ENCODE data around the gene CASP8AP2. TPM values are rescaled to one million over a fixed set of nuclear protein-coding genes. Genes with fewer than 3 reads are reported as not detected.
"Not testable (repeated sequence)": the region's sequence is repeated elsewhere in the genome, so short reads cannot be mapped to it uniquely, and the experiment has no call there.

CASP8AP2 gene
- total RNA-seq, 1 donor from 2014 or later: 10.7 TPM

DNA sequence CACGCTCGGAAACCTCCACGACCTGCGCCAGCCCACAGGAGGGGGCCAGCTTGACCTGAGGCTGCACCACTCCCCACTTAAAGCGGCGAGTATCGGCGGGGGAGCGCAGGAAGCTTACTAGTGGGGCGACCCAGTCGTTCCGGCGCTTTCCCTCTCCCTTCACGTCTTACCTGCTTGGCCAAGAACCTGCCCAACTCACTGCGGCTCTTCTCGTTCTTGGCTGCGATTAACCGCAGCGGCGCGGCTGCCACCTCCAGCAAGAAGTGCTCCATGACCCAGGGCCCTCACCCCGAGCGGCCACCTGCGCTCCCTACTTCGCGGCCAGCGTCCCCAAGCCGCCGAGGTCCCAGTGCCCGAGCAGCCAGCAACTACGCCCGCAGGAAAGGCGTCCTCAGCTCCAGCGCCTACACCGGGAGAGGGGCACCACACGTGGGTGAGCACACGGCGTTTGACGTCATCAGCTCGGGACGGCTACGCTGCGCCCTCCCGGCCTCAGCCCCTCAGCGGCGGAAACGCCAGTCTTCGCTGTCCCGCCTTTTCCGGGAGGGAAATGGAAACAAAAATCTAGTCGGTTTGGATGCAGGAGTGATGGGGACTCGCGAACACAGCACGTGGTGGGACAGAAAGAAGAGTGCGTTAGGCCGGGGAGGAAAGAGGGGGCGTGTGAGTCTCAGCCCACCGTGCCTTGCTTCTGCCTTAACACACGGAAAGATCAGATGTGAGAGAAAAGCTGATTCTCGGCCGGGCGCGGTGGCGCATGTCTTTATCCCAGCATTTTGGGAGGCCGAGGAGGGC lies 10.1 kb upstream of the CASP8AP2 start, which contains the start of gene MDN1:
Gene MDN1, minus strand, starts transcription at position 459 of the 795 bp plus-strand sequence. Its CDS starts 187 bp downstream, at position 272.
- DNase-seq (ENCODE audit: low read depth in 2 of 2): peak; percentile 97 to 98

DNA sequence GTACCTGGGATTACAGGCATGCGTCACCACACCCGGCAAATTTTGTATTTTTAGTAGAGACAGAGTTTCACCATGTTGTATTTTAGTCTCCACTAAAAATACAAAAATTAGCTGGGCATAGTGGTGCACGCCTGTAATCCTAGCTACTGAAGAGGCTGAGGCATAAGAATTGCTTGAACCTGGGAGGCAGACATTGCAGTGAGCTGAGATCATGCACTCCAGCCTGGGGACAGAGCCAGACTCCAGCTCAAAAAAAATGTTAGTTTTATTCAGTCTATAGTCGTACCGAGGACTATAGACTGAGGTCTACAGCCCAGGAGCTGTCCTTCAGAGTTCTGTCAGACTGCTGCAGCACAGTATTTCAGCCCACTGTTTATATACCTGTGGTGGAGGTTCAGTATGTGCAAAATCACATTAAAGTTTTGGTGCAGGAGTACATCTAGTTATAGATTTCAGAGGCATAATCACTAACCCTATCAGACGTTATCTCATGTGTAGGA lies 3.6 kb upstream of the CASP8AP2 start:
- no peak for DNase-seq (ENCODE audit: low read depth in 2 of 2)

DNA sequence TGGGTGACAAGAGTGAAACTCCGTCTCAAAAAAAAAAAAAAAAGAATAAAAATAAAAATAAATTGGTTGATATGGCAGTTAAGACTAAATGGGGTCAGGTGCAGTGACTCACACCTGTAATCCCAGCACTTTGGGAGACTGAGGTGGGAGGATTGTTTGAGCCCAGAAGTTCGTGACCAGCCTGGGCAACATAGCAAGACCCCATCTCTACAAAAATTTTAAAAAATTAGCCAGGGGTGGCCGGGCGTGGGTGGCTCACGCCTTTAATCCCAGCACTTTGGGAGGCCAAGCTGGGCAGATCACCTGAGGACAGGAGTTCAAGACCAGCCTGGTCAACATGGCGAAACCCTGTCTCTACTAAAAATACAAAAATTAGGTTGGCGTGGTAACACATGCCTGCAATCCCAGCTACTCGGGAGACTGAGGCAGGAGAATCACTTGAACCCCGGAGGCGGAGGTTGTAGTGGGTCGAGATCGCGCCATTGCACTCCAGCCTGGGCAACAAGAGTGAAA lies 1.1 kb upstream of the CASP8AP2 start:
- not testable (repeated sequence) for DNase-seq (ENCODE audit: low read depth in 2 of 2)

DNA sequence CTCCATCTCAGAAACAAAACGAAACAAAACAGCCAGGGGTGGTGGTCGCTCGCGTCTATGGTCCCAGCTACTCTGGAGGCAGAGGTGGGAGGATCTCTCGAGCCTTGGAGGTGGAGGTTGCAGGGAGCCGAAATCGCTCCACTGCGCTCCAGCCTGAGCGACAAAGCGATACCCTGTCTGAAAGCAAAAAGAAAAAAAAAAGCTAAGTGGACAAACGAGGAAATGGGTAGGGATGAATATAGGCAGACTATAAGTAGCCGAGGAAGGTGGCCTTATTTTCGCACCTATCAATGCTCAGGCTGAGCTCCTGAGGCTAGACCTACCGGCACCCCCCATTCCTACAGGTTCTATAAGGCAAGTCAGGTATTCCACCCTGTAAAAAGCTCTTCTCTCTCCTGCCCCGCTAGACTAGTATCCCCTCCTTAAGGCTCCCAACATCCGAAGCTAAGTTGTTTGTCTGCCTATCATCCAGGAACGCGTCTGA lies 650 bp upstream of the CASP8AP2 start:
- DNase-seq (ENCODE audit: low read depth in 2 of 2): no peak

DNA sequence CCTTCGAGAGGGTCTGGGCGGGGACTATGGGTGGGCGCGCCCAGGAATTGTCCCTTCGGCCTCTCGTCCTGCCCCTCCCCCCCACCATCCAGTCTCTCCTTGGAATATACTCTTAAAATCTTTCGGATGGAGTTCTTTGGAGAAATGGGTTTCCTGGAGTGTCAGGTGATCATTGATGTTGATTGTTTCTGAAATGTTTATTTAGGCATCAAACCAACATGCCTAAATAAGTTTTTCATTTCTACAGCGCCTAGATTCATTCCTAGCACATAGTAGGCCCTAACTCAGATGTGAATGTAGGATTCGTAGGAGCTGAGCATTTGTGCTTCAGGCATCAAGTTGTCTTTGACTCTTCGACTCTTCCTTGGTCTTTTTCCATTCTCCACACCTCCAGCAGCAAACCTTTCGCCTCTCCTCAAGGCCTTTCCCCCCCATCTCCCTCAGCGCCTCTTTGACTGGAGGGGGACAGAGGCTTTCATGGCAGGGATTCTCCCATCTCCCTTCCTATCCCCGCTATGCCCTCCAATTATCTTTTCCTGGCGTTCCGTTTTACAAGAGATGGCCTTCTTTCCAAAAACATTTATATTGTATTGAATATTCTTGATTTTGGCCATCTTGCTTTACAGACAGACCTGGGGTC lies 610 bp downstream of the CASP8AP2 start:
- no peak for DNase-seq (ENCODE audit: low read depth in 2 of 2)

DNA sequence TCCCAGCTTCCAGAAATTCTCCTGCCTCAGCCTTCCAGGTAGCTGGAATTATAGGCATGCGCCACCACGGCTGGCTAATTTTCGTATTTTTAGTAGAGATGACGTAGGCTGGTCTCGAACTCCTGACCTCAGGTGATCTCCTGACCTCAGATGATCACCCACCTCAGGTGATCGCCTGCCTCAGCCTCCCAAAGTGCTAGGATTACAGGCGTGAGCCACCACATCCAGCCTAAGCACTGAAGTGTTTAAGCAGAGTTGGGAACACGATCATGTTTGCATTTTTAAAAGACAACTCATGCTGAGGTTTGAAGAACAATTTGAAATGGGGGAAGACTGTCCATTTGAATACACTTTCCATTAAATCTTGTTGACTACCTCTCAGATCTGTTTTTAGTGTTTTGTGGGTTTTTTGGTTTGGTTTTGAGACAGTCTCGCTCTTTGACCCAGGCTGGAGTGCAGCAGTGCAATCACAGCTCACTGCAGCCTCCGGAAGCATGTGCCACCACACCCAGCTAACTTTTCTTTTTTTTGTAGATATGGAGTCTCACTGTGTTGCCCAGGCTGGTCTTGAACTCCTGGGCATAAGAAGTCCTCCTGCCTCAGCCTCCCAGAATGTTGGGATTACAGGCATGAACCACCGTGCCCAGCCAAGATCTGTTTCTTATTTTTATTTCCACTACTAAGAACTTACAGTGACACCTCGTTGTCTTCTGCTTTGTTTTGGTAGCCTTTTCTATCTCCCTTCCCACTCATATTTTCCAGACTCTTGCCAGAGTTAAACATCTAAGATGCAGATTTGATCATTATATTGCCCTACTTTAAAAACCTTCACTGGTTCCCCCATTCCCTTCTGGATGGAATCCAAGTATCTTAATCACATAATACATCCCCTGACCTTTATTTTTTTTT lies 5.5 kb downstream of the CASP8AP2 start:
- DNase-seq (ENCODE audit: low read depth in 2 of 2): no peak

DNA sequence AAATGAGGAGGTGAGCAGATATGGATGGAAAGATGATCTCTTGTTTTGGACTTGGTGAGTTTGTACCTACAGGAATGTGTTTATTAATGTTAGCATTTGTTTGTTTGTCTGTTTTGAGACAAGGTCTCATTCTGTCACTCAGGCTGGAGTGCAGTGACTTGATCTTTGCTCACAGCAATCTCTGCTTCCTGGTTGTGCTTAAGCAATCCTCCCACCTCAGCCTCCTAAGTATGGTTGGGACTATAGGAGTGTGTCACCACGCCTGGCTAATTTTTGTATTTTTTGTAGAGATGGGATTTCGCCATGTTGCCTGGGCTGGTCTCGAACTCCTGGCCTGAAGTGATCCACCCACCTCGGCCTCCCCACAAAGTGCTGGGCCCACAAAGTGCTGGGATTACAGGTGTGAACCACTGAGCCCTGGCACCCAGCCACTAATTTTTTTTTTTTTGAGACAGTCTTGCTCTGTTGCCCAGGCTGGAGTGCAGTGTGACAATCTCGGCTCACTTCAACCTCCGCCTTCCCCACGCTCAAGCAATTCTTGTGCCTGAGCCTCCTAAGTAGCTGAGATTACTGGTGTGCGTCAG lies 7.1 kb downstream of the CASP8AP2 start:
- no peak for DNase-seq (ENCODE audit: low read depth in 2 of 2)

DNA sequence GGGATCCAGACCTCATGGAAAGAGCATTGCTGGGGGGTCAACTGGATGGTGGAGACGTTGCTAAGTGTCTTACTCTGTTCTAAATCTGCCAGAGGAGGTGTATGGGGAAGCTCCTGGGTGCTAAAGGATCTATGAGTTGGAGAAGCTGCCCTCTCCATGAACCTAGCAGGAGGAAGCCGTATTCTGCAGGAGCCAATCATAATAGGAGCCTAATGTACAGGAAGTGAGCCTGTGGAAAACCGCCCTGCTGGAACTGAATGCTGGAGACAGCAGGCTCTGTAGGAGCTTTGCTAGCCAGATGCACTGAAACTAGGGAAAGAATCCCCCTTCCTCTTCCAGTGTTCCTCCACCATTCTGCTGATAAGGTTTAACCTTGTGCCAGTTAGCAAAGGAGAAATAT lies 10.9 kb downstream of the CASP8AP2 start:
- peak; percentile 81 to 84 for DNase-seq (ENCODE audit: low read depth in 2 of 2)

DNA sequence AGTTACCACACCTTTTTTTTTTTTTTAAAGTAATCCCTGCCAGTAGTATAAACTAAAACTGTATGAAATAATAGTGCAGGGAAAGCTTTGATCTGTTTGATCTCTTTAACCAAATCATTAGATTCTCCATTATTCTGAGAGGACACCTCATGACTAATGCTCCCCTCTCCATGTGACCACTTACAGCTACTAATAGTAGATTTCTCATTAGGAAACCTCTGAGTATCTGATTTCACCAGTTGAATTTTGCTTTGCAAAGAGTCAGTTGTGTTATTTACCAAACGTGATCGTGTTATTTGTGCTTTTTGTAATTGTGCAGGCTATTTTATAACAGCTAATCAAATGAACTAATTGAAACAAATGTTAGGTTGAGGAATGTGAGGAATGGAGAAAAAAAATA lies 12.5 kb downstream of the CASP8AP2 start:
- DNase-seq (ENCODE audit: low read depth in 2 of 2): no peak

DNA sequence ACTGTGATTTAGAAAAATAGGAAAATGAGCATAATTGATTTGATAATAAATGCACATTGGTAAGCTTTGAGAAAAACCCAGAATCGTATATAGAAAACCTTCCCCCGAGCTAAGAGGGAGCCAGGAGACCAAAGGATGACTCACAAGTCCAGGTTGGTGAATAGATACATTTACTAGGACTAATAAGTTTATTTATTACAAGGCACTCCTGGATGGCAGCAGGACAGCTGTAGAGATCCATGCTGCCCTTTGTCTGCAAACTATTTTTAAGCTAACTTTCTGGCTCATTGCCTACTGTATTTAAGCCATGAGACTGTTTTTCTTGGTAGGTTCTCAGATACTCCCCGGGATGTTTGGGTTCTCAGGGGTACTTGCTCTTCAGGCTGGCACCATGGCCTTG lies 13.4 kb downstream of the CASP8AP2 start:
- peak; percentile 28 to 29 for DNase-seq (ENCODE audit: low read depth in 2 of 2)

DNA sequence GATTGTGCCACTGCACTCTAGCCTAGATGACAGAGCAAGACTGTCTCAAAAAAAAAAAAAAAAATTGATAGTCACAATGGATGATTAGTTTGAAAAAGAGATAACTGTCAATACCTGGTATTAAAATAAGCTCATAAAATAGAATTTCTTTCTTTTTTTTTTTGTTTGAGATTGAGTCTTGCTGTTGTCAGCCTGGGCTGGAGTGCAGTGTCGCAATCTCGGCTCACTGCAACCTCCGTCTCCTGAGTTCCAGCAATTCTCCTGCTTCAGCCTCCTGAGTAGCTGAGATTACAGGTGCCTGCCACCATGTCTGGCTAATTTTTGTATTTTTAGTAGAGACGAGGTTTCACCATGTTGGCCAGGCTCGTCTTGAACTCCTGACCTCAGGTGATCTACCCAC lies 17.8 kb downstream of the CASP8AP2 start:
- not testable (repeated sequence) for DNase-seq (ENCODE audit: low read depth in 2 of 2)

DNA sequence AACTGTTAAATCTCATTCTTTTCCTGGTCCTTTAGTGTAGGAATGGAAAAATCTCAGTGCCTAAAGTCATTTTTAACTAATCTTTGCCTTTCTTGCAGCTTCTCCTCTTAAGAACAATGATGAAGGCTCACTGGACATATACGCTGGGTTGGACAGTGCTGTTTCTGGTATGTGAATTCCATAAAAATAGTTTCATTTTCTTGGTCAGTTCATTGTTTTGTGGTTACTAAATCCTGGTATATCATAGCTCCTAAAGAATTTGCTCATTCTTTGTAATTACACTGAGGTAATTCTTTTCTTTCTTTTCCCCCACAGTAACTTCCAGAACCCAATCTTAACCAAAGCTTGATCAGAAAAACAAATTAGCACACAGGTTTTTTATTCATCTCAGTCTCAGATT lies 23.4 kb downstream of the CASP8AP2 start:
- DNase-seq (ENCODE audit: low read depth in 2 of 2): no peak

DNA sequence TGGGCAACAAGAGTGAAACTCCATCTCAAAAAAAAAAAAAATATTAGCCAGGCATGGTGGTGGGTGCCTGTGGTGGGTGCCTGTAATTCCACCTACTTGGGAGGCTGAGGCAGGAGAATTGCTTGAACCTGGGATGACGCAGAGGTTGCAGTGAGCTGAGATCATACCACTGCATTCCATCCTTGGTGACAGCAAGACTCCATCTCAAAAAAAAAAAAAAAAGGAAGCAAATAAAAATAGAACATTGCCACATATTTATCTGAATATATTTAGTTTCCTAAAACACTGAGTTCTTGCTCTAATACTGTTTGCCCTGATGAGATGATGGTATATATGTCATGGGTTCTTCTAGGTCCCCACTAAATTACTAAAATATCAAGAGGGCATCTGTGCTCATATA lies 28.4 kb downstream of the CASP8AP2 start:
- no peak for DNase-seq (ENCODE audit: low read depth in 2 of 2)

DNA sequence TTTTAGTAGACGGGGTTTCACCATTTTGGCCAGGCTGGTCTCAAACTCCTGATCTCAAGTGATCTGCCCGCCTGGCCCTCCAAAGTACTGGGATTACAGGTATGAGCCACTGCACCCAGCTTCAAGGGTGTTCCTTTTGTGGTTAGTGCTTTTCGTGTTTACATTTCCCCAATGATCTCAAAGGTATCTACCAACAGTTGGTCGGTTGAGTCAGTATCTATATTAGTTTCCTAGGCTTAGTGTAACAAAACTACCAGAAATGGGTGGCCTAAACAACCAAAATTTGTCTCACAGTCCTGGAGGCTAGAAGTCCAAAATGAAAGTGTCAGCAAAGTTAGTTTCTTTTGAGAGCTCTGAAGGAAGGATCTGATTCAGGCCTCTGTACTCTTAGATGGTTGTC lies 30.1 kb downstream of the CASP8AP2 start:
- DNase-seq (ENCODE audit: low read depth in 2 of 2): no peak

DNA sequence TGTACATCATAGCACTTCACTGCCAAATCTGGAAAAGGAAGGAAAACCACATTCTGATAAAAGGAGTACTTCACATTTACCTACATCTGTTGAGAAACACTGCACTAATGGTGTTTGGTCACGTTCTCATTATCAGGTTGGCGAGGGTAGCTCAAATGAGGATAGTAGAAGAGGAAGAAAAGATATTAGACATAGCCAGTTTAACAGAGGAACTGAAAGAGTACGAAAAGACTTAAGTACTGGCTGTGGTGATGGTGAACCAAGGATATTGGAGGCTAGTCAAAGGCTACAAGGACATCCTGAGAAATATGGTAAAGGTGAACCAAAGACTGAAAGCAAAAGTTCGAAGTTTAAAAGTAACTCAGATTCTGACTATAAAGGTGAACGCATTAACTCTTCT lies 32.6 kb downstream of the CASP8AP2 start:
- no peak for DNase-seq (ENCODE audit: low read depth in 2 of 2)

DNA sequence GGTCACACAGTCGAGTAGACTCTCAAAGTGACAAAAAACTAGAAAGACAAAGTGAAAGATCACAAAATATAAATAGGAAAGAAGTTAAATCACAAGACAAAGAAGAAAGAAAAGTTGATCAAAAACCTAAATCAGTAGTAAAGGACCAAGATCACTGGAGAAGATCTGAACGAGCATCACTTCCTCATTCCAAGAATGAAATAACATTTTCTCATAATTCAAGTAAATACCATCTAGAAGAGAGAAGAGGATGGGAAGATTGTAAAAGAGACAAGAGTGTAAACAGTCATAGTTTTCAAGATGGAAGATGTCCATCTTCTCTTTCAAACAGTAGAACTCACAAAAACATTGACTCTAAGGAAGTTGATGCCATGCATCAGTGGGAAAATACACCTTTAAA lies 33.0 kb downstream of the CASP8AP2 start:
- DNase-seq (ENCODE audit: low read depth in 2 of 2): no peak

DNA sequence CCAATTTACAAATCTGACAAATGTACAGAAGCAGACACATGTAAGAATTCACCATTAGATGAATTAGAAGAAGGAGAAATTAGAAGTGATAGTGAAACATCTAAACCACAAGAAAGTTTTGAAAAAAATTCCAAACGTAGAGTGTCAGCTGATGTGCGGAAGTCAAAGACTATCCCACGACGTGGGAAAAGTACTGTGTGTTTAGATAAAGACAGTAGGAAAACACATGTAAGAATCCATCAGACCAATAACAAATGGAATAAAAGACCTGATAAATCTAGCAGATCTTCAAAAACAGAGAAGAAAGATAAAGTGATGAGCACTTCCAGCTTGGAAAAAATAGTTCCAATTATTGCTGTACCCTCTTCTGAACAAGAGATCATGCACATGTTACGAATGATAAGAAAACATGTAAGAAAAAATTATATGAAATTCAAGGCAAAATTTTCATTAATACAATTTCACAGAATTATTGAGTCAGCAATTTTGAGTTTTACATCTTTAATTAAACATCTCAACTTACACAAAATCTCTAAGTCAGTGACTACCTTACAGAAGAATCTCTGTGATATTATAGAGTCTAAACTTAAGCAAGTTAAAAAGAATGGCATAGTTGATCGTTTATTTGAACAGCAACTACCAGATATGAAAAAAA lies 36.5 kb downstream of the CASP8AP2 start:
- DNase-seq (ENCODE audit: low read depth in 2 of 2): no peak

DNA sequence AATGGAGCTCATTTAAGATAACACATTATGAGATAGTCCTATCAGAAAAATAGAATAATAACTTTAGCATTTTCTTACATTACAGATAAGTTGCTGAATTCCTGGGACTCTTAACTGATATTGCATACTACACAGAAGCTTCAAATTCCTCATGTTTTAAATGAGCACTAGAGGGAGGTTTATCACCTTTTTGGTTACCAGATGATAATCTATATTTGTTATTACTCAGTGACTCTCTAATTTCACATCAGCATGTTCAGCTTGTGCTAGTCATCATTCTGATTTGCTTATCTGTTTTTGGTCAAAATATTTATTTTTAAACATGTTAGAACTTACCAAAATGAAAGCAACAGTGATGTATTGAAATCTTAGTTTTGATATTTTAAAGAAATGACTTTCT lies 44.0 kb downstream of the CASP8AP2 start:
- DNase-seq (ENCODE audit: low read depth in 2 of 2): no peak

DNA sequence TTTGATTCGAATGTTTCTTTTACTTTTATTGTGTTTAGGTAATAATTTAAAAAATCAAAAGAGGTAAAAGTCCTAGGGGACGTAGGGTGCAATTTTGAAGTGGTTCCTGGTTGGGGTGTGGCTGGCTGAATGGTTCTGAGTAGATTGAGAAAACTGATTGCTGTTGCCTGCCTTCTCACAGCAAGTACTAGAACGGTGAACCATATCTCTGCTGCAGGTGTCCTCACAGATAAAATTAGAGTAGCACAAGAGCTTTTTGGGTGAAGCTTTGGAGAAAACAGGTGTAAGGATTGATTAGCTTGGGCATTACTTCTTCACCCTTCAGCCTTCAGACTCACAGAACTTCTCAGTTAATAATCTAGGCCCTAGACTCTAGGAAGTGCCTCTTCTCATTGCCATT lies 44.8 kb downstream of the CASP8AP2 start:
- no peak for DNase-seq (ENCODE audit: low read depth in 2 of 2)

DNA sequence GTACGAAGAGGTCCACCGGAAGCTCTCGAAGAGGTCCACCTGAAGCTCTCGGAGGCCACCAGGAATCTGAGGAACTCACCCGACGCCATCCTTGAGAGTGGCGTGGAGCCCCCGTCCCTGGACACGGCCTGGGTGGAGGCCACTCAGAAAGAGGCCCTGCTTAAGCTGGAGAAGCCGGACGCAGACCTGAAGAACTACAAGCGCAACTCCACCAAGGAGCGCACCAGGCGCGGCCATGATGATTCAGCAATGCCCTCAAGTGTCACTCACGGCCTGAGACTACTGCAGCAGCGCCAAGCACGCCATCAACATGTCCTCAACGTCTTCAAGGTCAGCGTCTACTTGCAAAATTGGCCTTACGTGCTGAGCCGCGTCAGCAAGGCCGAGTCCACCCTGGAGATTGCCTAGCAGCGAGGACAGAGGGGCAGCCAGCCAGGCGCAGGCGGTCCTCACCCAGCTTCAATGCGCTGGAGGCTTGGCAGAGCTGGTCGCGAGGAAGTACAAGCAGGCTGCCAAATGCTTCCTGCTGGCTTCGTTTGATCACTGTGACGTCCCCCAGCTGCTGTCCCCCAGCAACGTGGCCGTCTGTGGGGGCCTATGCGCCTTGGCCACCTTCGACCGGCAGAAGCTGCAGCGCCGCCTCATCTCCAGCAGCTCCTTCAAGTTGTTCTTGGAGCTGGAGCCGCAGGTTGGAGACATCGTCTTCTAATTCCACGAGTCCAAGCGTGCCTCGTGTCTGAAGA lies 56.9 kb downstream of the CASP8AP2 start:
- no peak for DNase-seq (ENCODE audit: low read depth in 2 of 2)
